GM13976 (cell line): ENCODE measurements around the gene PCDHA12.
"Not testable (repeated sequence)": the region's sequence is repeated elsewhere in the genome, so short reads cannot be mapped to it uniquely, and the experiment has no call there.

Source experiments
- DNase-seq: peaks from one replicate; pipeline ENCODE4 v3.0.0; 2012; ENCODE audit warnings: low spot score
- CTCF ChIP-seq: IDR thresholded peaks from 2 replicates; pipeline ENCODE4 v1.5.1; 2012; ENCODE audit warnings: borderline replicate concordance, mild to moderate bottlenecking; ENCODE audit not compliant: insufficient read depth; ENCODE audit errors: extremely low read depth, missing control alignments, control extremely low read depth
- in situ Hi-C: fragments of 300-500 bp; cut with MboI; formaldehyde crosslinking; loops from one replicate; pipeline ENCODE4 v1.12.0; 2022; ENCODE audit warnings: low sequenced_read_pairs, mixed read lengths, inconsistent platforms; ENCODE audit not compliant: unreplicated experiment

Gene PCDHA12

GRCh38 chr5:140875085-140876065 is at the start of gene PCDHA12:
PCDHA12 (plus strand) TSS chr5:140875308; CDS start chr5:140875473, 165 bp downstream.
- in situ Hi-C loops = no loop called here
- no peak for DNase-seq
- no peak for TF ChIP-seq CTCF

GRCh38 chr5:140827704-140828361 is 47.3 kb upstream of the PCDHA12 start, which contains the start of gene PCDHA6:
PCDHA6 (plus strand) TSS chr5:140827960; CDS start chr5:140828092, 132 bp downstream.
- DNase-seq = no peak
- in situ Hi-C loops = no loop called here
- no peak for TF ChIP-seq CTCF

GRCh38 chr5:140828362-140828737 is 46.8 kb upstream of the PCDHA12 start:
- DNase-seq = no peak
- no peak for TF ChIP-seq CTCF

GRCh38 chr5:140829511-140830501 is 45.3 kb upstream of the PCDHA12 start:
- in situ Hi-C loops, DNase-seq: not testable (repeated sequence)

More at GRCh38 chr5:140828362-140828737, 46.8 kb upstream of the PCDHA12 start:
- in situ Hi-C loops = no loop called here

- no peak for DNase-seq
- in situ Hi-C loops = no loop called here
- no peak for TF ChIP-seq CTCF
These were observed 41.1 kb upstream of the PCDHA12 start, which contains the start of gene PCDHA7 for GRCh38 chr5:140833993-140834392. PCDHA7 (plus strand) TSS chr5:140834269; CDS start chr5:140834384, 115 bp downstream.

- DNase-seq = not testable (repeated sequence)
These were observed 40.6 kb upstream of the PCDHA12 start for GRCh38 chr5:140834439-140835008.

More at GRCh38 chr5:140834439-140835008, 40.6 kb upstream of the PCDHA12 start:
- in situ Hi-C loops = not testable (repeated sequence)
